GM12878 (cell line): ENCODE results near the gene DIDO1. TPM values are rescaled to one million over a fixed set of nuclear protein-coding genes. Genes with fewer than 3 reads are reported as not detected.

Source experiments
- ATAC-seq: fragments of 200-7000 bp; cut with Tn5 transposase; 3 replicates; pipeline ENCODE4 v1.9.1; 2020; ENCODE audit warnings: mild to moderate bottlenecking, moderate library complexity
- BruUV-seq: library from RNA; stranded (reverse); fragments of 400-500 nt; replicated peaks from 2 replicates; lab custom pipeline; 2021; lab: Mats Ljungman, UMichigan
- CTCF ChIA-PET: fragments of 300-600 bp; sonication (Branson Sonifier 250); formaldehyde crosslinking; extraction: SDS; loops from one replicate; lab custom pipeline; 2021; ENCODE audit warnings: inconsistent platforms; lab: Yijun Ruan, JAX
- POLR2A ChIA-PET: fragments of 350-600 bp; formaldehyde crosslinking; extraction: SDS; loops from one replicate; lab custom pipeline; 2021; ENCODE audit warnings: inconsistent platforms; lab: Charles Lee
- RAD21 ChIA-PET: fragments of 300-600 bp; sonication (Branson Sonifier 250); formaldehyde crosslinking; loops from one replicate; lab custom pipeline; 2023; ENCODE audit warnings: antibody characterized with exemption; ENCODE audit not compliant: unreplicated experiment; lab: Charles Lee
- SMC1A ChIA-PET: fragments of 300-600 bp; sonication (Branson Sonifier 250); formaldehyde crosslinking; loops from one replicate; lab custom pipeline; 2023; ENCODE audit not compliant: unreplicated experiment, uncharacterized antibody; lab: Charles Lee
- DNase-seq: peaks from one replicate; pipeline ENCODE4 v3.0.0-alpha.2; 2011; ENCODE audit warnings: low read depth, low spot score
- FAIRE-seq: peaks from 3 replicates; lab custom pipeline; 2011; peaks lifted over from hg19 to GRCh38; lab: Jason Lieb, UNC
- H2AFZ ChIP-seq: 2 replicates; pipeline ENCODE4 v1.6.0; 2011; ENCODE audit warnings: low read depth, low read length, control low read depth; ENCODE audit not compliant: control insufficient read depth
- H3K27ac ChIP-seq: 2 replicates; pipeline ENCODE4 v1.5.1; 2011; ENCODE audit warnings: control low read depth; ENCODE audit not compliant: control insufficient read depth, insufficient read depth
- H3K27me3 ChIP-seq, 2 experiments: replicated peaks in 1 of 2; 2 replicates each; pipeline versions ENCODE4 v1.6.0 to v1.6.1; 2011; ENCODE audit warnings: low read length in 1 of 2; ENCODE audit not compliant: control insufficient read depth in 2 of 2, insufficient read depth in 2 of 2
- H3K36me3 ChIP-seq, 2 experiments: 2 replicates each; pipeline ENCODE4 v1.5.1; 2011; ENCODE audit warnings: low read length in 1 of 2; ENCODE audit not compliant: control insufficient read depth in 2 of 2, insufficient read depth in 2 of 2
- H3K4me1 ChIP-seq: 2 replicates; pipeline ENCODE4 v1.6.1; 2011; ENCODE audit warnings: mild to moderate bottlenecking, low read length, moderate library complexity, mixed read lengths; ENCODE audit not compliant: control insufficient read depth, insufficient read depth
- H3K4me2 ChIP-seq: 2 replicates; pipeline ENCODE4 v1.6.0; 2011; ENCODE audit warnings: control low read depth; ENCODE audit not compliant: control insufficient read depth, insufficient read depth
- H3K4me3 ChIP-seq: fragments of 200-600 bp; sonication (generic); 2 replicates; pipeline ENCODE4 v1.5.1; 2016
- H3K79me2 ChIP-seq: 2 replicates; pipeline ENCODE4 v1.6.0; 2011; ENCODE audit warnings: low read length; ENCODE audit not compliant: control insufficient read depth, insufficient read depth
- H3K9ac ChIP-seq: 2 replicates; pipeline ENCODE4 v1.8.0; 2011; ENCODE audit warnings: low read length, control low read depth, mixed read lengths; ENCODE audit not compliant: control insufficient read depth, insufficient read depth
- H3K9me3 ChIP-seq: replicated peaks from 3 replicates; pipeline ENCODE4 v1.5.1; 2011; ENCODE audit warnings: mild to moderate bottlenecking, low read length; ENCODE audit not compliant: control insufficient read depth, insufficient read depth
- H4K20me1 ChIP-seq: 2 replicates; pipeline ENCODE4 v1.6.0; 2011; ENCODE audit not compliant: control insufficient read depth, insufficient read depth
- BCLAF1 ChIP-seq: fragments of 450-650 bp; IDR thresholded peaks from 2 replicates; pipeline ENCODE4 v1.6.1; 2017; ENCODE audit warnings: antibody characterized with exemption, mild to moderate bottlenecking, moderate library complexity
- CBX5 ChIP-seq: sonication (generic); IDR thresholded peaks from 2 replicates; pipeline ENCODE4 v1.6.1; 2016; ENCODE audit warnings: low read depth, moderate library complexity, mild to moderate bottlenecking, inconsistent platforms
- JUNB ChIP-seq: IDR thresholded peaks from 2 replicates; pipeline ENCODE4 v1.6.1; 2016; ENCODE audit warnings: antibody characterized with exemption, mild to moderate bottlenecking
- MEF2B ChIP-seq: fragments of 450-650 bp; IDR thresholded peaks from 2 replicates; pipeline ENCODE4 v1.6.1; 2018; ENCODE audit warnings: mild to moderate bottlenecking, moderate library complexity; ENCODE audit not compliant: partially characterized antibody, poor library complexity, severe bottlenecking
- NBN ChIP-seq: fragments of 450-650 bp; IDR thresholded peaks from 2 replicates; pipeline ENCODE4 v1.6.1; 2016
- POLR2A ChIP-seq: IDR thresholded peaks from 2 replicates; pipeline ENCODE4 v1.6.1; 2011; ENCODE audit warnings: low read depth, mild to moderate bottlenecking, low read length
- POU2F2 ChIP-seq: IDR thresholded peaks from 3 replicates; pipeline ENCODE4 v1.6.1; 2011; ENCODE audit warnings: low read depth, mild to moderate bottlenecking, low read length, borderline replicate concordance
- RCOR1 ChIP-seq: conservative IDR thresholded peaks from 2 replicates; pipeline ENCODE4 v1.6.1; 2012; ENCODE audit warnings: low read depth, low read length, improper control_type of control experiment
- SUZ12 ChIP-seq: fragments of 200-600 bp; sonication (generic); IDR thresholded peaks from one replicate; pipeline ENCODE4 v1.6.1; 2018; ENCODE audit warnings: antibody characterized with exemption, mild to moderate bottlenecking; ENCODE audit not compliant: unreplicated experiment
- WGBS: methylation state at CpG from one replicate; pipeline ENCODE4 v1.1.6; 2016; ENCODE audit warnings: low lambda C conversion rate; ENCODE audit not compliant: insufficient replicate concordance, insufficient coverage; ENCODE audit errors: missing lambda C conversion rate; 5-methylcytosine and 5-hydroxymethylcytosine counted together
- in situ Hi-C: fragments of 300-500 bp; cut with MboI; formaldehyde crosslinking; loops from 9 replicates; pipeline ENCODE4 v1.14.3; 2018; ENCODE audit warnings: mixed read lengths
- intact Hi-C: fragments of 100-400 bp; cut with micrococcal nuclease; formaldehyde crosslinking; loops from one replicate; pipeline ENCODE4 v1.14.2; 2022; ENCODE audit not compliant: unreplicated experiment
- polyA plus RNA-seq, 11 experiments: library from polyadenylated mRNA; depleted of rRNA in 4 of 11; unstranded in 6 of 11; stranded (reverse) in 5 of 11; fragments of >200 nt; fragmentation: Nextera tagmentation in 4 of 11; fragmentation: Illumina TruSeq in 1 of 11; extraction: Ambion mirVana in 4 of 11; extraction: Trizol in 1 of 11; gene quantifications; 1 replicate in 1 of 11; 2 replicates in 10 of 11; pipeline versions ENCODE4 v1.2.1 to v1.2.3, GENCODE V29; 2011 to 2016; ENCODE audit warnings: inconsistent platforms in 2 of 11, missing spikeins in 2 of 11, low read depth in 1 of 11
- total RNA-seq, 4 experiments: library from RNA; depleted of rRNA in 3 of 4; stranded (reverse); fragments of >200 nt in 3 of 4; fragmentation: Illumina TruSeq in 1 of 4; extraction: Trizol in 1 of 4; gene quantifications; 2 replicates each; pipeline versions ENCODE4 v1.2.1 to v1.2.3, GENCODE V29; 2013 to 2021

DIDO1 gene
- total and polyA plus RNA-seq, 10 of the 15 experiments (the other 5 are each of a cell fraction or from before 2014, with no cell fraction given): 5.5 to 56.4 (median 38.4) TPM

- Histone ChIP-seq H3K4me2 (no peak overlapping the region), H3K9me3 (no peaks in the 10 kb centered on the region), H2AFZ (no peak overlapping the region), H3K36me3 (no peaks in the 10 kb centered on the region; a peak in 2 of 4 replicates), H3K79me2 (no peaks in the 10 kb centered on the region), H3K9ac (no peak overlapping the region), H3K27ac (no peak overlapping the region), H4K20me1 (no peaks in the 10 kb centered on the region), H3K4me1 (peaks cover 7% of the 10 kb centered on the region), H3K4me3 (no peak overlapping the region), H3K27me3 (peaks cover 0 to 6% of the 10 kb centered on the region in 2 experiments; a peak in 2 of 4 replicates)
- ChIA-PET RAD21 (interaction anchor here (0.7 to 1.8 kb wide), 4 partner anchors 10 to 84 kb away, joined by 3 to 16 read pairs (median 4); no protein-coding TSS in a partner anchor), CTCF (interaction anchor here (0.6 to 2.0 kb wide), 12 partner anchors 15 to 209 kb away, joined by 3 to 8 read pairs (median 3); no protein-coding TSS in a partner anchor), SMC1A (interaction anchor here (0.6 to 1.7 kb wide), 5 partner anchors 17 to 71 kb away, joined by 3 to 11 read pairs (median 5); no protein-coding TSS in a partner anchor), POLR2A (interaction anchor here (0.6 to 2.7 kb wide), 3 partner anchors 16 to 558 kb away, joined by 3 to 7 read pairs (median 4); no protein-coding TSS in a partner anchor)
- intact Hi-C loops: no loop called here
- TF ChIP-seq POLR2A (peak; percentile 20; the same call in 1 of the 2 replicates), SUZ12 (no peak), RCOR1 (no peak), CBX5 (no peak), BCLAF1 (no peak), POU2F2 (peak; percentile 12; the same call in 1 of the 3 replicates), MEF2B (no peak), NBN (no peak), JUNB (no peak)
- in situ Hi-C loops: no loop called here
- no TSS peak for BruUV-seq
- ATAC-seq: no peak
- no peak for FAIRE-seq
- WGBS: 43% methylated on average over 33 of the region's 33 CpGs
- DNase-seq: no peak
Measured at GRCh38 chr20:62970307-62971210, 44.3 kb upstream of the DIDO1 start.
